ENCODE results near the gene TRPM3. TPM values are rescaled to one million over a fixed set of nuclear protein-coding genes. Genes with fewer than 3 reads are reported as not detected.

TRPM3 gene
- total RNA-seq, 1 experiment from 2014 or later, result not detected

DNA sequence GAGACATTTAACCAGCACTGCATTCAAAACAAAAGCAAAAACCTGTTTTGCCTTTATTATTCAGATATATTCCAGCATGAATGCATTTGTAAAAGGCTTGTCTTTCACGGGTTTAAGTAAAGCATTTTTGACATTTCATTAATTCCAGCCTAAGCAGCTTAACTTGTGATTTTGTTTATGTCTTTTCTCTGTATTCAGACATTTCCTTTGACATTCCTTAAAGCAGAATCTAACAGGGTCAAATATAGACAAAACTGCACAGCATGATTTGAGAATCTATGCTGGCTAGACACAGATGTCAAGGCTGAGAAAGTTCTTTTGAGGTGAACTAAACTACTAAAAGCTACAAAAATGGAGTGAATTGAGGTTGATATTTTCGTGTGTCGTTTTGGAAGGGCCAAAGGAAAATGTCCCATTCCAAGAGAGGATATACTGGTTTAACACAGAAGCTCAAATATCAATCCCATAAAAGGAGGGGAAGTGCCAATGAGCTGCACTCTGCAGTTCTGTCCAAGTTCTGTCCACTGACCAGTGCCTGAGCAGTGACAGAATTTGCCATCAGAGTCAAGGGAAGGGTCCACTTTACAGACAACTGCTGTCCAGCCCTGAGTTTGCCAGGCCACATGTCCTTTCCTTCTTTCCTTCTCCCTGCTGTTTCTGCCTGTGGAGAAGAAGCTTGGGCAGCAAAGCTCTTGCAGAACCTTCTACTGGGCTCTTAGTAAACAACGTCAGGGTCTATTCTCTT is 508.2 kb downstream of the TRPM3 start:
- H3K27me3 ChIP-seq (ENCODE audit: control insufficient read depth, insufficient read depth, low read length), result no peaks in the 10 kb centered on the region
- BruUV-seq (replicated peaks), result no TSS peak
- H3K4me1 ChIP-seq (ENCODE audit: control insufficient read depth, insufficient read depth, low read length), result no peaks in the 10 kb centered on the region
- ATAC-seq (no peak), DNase-seq (ENCODE audit: low read depth, low spot score) (no peak)
- no peaks in the 10 kb centered on the region for H3K9me3 ChIP-seq (ENCODE audit: control insufficient read depth, insufficient read depth, low read depth, low read length)
- H3K4me3 ChIP-seq (ENCODE audit: low read depth in 2 of 2, low read length in 2 of 2), result no peak overlapping the region
- in situ Hi-C loops (cut with HindIII; ENCODE audit: low pct_unique_long_range_greater_than_20kb, low sequenced_read_pairs) (no loop called here), intact Hi-C loops (cut with micrococcal nuclease; ENCODE audit: unreplicated experiment) (no loop called here)
- no peak overlapping the region for H3K27ac ChIP-seq (ENCODE audit: low read length)
- no peaks in the 10 kb centered on the region for H3K36me3 ChIP-seq (ENCODE audit: control insufficient read depth, insufficient read depth, low read length)
- POLR2A ChIA-PET, result no interaction called here
- CTCF ChIA-PET, result interaction anchor here (0.7 kb wide), 1 partner anchor 177 kb away, joined by 11 read pairs; no protein-coding TSS in a partner anchor
- no peak for TF ChIP-seq SIN3A (IDR thresholded peaks at IDR 0.05; ENCODE audit: borderline replicate concordance, insufficient read depth, low read depth, low read length)
- TF ChIP-seq, protein P1, sequence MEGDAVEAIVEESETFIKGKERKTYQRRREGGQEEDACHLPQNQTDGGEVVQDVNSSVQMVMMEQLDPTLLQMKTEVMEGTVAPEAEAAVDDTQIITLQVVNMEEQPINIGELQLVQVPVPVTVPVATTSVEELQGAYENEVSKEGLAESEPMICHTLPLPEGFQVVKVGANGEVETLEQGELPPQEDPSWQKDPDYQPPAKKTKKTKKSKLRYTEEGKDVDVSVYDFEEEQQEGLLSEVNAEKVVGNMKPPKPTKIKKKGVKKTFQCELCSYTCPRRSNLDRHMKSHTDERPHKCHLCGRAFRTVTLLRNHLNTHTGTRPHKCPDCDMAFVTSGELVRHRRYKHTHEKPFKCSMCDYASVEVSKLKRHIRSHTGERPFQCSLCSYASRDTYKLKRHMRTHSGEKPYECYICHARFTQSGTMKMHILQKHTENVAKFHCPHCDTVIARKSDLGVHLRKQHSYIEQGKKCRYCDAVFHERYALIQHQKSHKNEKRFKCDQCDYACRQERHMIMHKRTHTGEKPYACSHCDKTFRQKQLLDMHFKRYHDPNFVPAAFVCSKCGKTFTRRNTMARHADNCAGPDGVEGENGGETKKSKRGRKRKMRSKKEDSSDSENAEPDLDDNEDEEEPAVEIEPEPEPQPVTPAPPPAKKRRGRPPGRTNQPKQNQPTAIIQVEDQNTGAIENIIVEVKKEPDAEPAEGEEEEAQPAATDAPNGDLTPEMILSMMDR (IDR thresholded peaks at IDR 0.05), result no peak
- no peak for TF ChIP-seq TCF7L2 (IDR thresholded peaks at IDR 0.05; ENCODE audit: low read depth, low read length)
- no peak for TF ChIP-seq POLR2AphosphoS5 (IDR thresholded peaks at IDR 0.05; ENCODE audit: low read depth, low read length)
- TF ChIP-seq, protein P2, sequence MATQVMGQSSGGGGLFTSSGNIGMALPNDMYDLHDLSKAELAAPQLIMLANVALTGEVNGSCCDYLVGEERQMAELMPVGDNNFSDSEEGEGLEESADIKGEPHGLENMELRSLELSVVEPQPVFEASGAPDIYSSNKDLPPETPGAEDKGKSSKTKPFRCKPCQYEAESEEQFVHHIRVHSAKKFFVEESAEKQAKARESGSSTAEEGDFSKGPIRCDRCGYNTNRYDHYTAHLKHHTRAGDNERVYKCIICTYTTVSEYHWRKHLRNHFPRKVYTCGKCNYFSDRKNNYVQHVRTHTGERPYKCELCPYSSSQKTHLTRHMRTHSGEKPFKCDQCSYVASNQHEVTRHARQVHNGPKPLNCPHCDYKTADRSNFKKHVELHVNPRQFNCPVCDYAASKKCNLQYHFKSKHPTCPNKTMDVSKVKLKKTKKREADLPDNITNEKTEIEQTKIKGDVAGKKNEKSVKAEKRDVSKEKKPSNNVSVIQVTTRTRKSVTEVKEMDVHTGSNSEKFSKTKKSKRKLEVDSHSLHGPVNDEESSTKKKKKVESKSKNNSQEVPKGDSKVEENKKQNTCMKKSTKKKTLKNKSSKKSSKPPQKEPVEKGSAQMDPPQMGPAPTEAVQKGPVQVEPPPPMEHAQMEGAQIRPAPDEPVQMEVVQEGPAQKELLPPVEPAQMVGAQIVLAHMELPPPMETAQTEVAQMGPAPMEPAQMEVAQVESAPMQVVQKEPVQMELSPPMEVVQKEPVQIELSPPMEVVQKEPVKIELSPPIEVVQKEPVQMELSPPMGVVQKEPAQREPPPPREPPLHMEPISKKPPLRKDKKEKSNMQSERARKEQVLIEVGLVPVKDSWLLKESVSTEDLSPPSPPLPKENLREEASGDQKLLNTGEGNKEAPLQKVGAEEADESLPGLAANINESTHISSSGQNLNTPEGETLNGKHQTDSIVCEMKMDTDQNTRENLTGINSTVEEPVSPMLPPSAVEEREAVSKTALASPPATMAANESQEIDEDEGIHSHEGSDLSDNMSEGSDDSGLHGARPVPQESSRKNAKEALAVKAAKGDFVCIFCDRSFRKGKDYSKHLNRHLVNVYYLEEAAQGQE (IDR thresholded peaks at IDR 0.05; ENCODE audit: insufficient read depth in 1 of 2, low read depth in 2 of 2, low read length in 1 of 2), result no peak

DNA sequence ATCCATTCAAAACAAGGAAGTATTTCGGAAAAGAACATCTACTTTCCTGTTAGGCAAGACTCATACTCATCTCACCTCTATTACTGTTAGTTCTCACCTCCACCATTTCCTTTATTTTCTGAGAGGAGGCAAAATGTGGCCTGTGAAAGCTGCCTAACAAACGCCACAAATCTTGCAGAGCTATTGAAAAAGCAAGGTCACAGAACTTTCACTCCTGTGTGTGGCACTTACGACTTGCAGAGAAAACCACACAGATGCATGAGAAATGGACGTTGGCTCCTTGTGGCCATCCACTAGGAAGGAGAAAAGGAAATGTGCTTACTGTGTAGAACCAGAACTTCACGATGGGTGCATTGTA is 511.2 kb downstream of the TRPM3 start:
- ATAC-seq (no peak), DNase-seq (ENCODE audit: low read depth, low spot score) (no peak)
- no peaks in the 10 kb centered on the region for H3K27me3 ChIP-seq (ENCODE audit: control insufficient read depth, insufficient read depth, low read length)
- H3K4me3 ChIP-seq (ENCODE audit: low read depth in 2 of 2, low read length in 2 of 2), result no peak overlapping the region
- H3K4me1 ChIP-seq (ENCODE audit: control insufficient read depth, insufficient read depth, low read length), result no peaks in the 10 kb centered on the region
- POLR2A ChIA-PET, result no interaction called here
- TF ChIP-seq, protein P2 (IDR thresholded peaks at IDR 0.05; ENCODE audit: insufficient read depth in 1 of 2, low read depth in 2 of 2, low read length in 1 of 2), result no peak
- TF ChIP-seq TCF7L2 (IDR thresholded peaks at IDR 0.05; ENCODE audit: low read depth, low read length) (no peak), SIN3A (IDR thresholded peaks at IDR 0.05; ENCODE audit: borderline replicate concordance, insufficient read depth, low read depth, low read length) (no peak), POLR2AphosphoS5 (IDR thresholded peaks at IDR 0.05; ENCODE audit: low read depth, low read length) (no peak)
- TF ChIP-seq, protein P1 (IDR thresholded peaks at IDR 0.05), result no peak
- intact Hi-C loops (cut with micrococcal nuclease; ENCODE audit: unreplicated experiment), result no loop called here
- in situ Hi-C loops (cut with HindIII; ENCODE audit: low pct_unique_long_range_greater_than_20kb, low sequenced_read_pairs), result no loop called here
- H3K9me3 ChIP-seq (ENCODE audit: control insufficient read depth, insufficient read depth, low read depth, low read length), result no peaks in the 10 kb centered on the region
- no peaks in the 10 kb centered on the region for H3K36me3 ChIP-seq (ENCODE audit: control insufficient read depth, insufficient read depth, low read length)
- CTCF ChIA-PET, result no interaction called here
- no peak overlapping the region for H3K27ac ChIP-seq (ENCODE audit: low read length)
- BruUV-seq (replicated peaks), result no TSS peak

Data from Panc1 (cell line).